Activated CD4-positive, alpha-beta T cell treated with anti-CD3 and anti-CD28 coated beads, Interleukin-2, amount 50 U/mL, for 24 hours (primary cell): ENCODE measurements around the gene TOGARAM1.

ENCODE experiments used
- DNase-seq, 2 donors: peaks; one replicate each; pipeline ENCODE4 v3.0.0-alpha.2; 2020; ENCODE audit warnings: low read depth in 1 of 2, low spot score in 1 of 2

The TOGARAM1 gene

GRCh38 chr14:44961554-44962333 lies at the start of gene TOGARAM1, which contains the start of gene KLHL28:
Gene TOGARAM1, plus strand, starts transcription at chr14:44962190. Its CDS starts 232 bp downstream, at chr14:44962422.
Gene KLHL28, minus strand, starts transcription at chr14:44961947. Its CDS starts 16,019 bp downstream, at chr14:44945928.
- peak; percentile 80 to 97 for DNase-seq

- no peak for DNase-seq
Measured at GRCh38 chr14:44914849-44915248, 47.1 kb upstream of the TOGARAM1 start.

GRCh38 chr14:44928793-44929192 lies 33.2 kb upstream of the TOGARAM1 start:
- no peak for DNase-seq

GRCh38 chr14:44935155-44935554 lies 26.8 kb upstream of the TOGARAM1 start:
- no peak for DNase-seq

- DNase-seq = no peak
Measured at GRCh38 chr14:44937547-44937946, 24.4 kb upstream of the TOGARAM1 start.

- DNase-seq = no peak
Measured at GRCh38 chr14:44940211-44940610, 21.8 kb upstream of the TOGARAM1 start.

- DNase-seq = no peak
Measured at GRCh38 chr14:44940944-44941343, 21.0 kb upstream of the TOGARAM1 start.

GRCh38 chr14:44941591-44941990 lies 20.4 kb upstream of the TOGARAM1 start:
- no peak for DNase-seq

GRCh38 chr14:44942436-44942835 lies 19.6 kb upstream of the TOGARAM1 start:
- no peak for DNase-seq

GRCh38 chr14:44944107-44944506 lies 17.9 kb upstream of the TOGARAM1 start:
- DNase-seq = no peak

- no peak for DNase-seq
Measured at GRCh38 chr14:44945264-44945663, 16.7 kb upstream of the TOGARAM1 start.

- no peak for DNase-seq
Measured at GRCh38 chr14:44951051-44951450, 10.9 kb upstream of the TOGARAM1 start.

- DNase-seq = no peak
Measured at GRCh38 chr14:44952391-44953110, 9.4 kb upstream of the TOGARAM1 start.

GRCh38 chr14:44954750-44955149 lies 7.2 kb upstream of the TOGARAM1 start:
- DNase-seq = no peak

- DNase-seq = no peak
Measured at GRCh38 chr14:44955528-44955927, 6.5 kb upstream of the TOGARAM1 start.

GRCh38 chr14:44956866-44957265 lies 5.1 kb upstream of the TOGARAM1 start:
- no peak for DNase-seq

- no peak for DNase-seq
Measured at GRCh38 chr14:44959538-44959937, 2.5 kb upstream of the TOGARAM1 start.

- no peak for DNase-seq
Measured at GRCh38 chr14:44960146-44960545, 1.8 kb upstream of the TOGARAM1 start.

- DNase-seq = no peak
Measured at GRCh38 chr14:44960646-44961045, 1.3 kb upstream of the TOGARAM1 start.

- peak in 1 of 2 donors; percentile 51 for DNase-seq
Measured at GRCh38 chr14:44961151-44961553, 838 bp upstream of the TOGARAM1 start.

GRCh38 chr14:44962334-44963043 lies 499 bp downstream of the TOGARAM1 start:
- DNase-seq = peak in 1 of 2 donors; percentile 10
